ENCODE results near the gene CD2AP. TPM values are rescaled to one million over a fixed set of nuclear protein-coding genes. Genes with fewer than 3 reads are reported as not detected.

The CD2AP gene
- total RNA-seq, 2 donors from 2014 or later: 28.5 to 31.0 TPM

DNA sequence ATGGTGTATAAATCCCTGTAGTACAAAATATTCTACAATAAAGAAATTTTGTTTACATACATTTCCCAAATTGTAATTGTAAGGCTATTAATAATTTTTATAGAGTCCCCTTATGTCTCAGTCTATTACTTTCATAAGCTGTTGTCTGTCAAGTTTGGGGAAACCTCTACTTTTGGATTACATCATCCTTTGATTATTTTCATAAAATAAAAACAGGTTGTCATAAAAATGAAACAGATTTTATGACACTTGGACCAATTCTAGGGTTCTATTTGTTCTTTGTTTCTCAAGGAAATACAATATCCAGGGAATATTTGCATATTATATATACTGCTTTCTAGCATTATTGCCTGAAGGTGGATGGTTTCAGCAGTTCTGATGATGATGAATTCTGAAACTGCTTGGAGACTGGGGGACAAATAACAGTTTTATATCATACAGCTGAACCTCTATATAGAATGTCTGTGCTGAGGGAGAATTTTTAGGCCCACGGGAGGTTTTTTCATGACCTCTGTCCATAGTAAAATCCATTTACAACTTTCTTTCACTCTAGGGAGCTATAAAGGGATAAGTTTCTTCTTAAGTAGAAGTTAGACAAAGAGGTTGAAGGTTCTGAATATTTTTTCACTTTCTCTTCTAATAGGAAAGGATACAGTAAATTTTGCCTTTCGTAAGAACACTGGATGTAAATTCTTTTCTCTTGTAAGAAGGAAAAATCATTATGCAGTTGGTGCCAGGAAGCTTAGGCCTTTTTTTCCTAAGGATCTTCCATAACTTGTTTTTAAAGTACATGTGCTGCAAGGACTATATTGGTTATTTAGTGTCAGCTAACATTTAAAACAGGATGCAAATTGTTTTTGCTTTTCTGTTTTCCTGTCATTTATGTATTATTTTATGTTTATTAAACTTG is 58.0 kb downstream of the CD2AP start:
- H3K27me3 ChIP-seq: no peaks in the 10 kb centered on the region

DNA sequence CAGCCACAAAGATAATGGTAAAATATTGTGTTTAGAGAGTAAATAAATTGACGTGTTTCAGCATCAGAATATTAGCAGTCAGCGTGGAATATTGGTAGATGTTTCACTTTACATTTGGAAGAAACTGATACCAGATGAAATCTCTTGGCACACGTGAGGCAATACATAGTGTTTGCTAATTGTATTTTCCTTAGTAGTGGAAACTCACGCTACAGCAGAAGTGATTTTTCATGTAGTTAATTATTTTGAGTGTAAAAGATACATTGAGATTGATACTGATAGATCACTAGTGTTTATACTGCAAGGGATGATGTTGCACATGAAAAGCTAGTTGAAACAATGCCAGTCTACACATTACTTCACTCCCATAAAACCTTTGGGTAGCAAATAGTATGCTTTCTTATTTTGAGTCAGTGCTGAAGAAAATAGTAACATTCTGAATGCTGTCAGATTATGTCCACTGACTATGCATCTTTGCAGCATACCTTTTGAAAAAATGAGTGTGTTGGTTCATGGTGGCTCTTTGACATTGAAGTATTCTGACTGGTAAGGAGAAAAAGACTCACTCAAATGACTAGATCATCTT is 59.3 kb downstream of the CD2AP start:
- Histone ChIP-seq H3K36me3 (replicated peaks in 1 of 2; ENCODE audit: insufficient read depth in 1 of 2, low read depth in 2 of 2) (peaks cover 0 to 2% of the 10 kb centered on the region in 2 donors), H3K27me3 (no peaks in the 10 kb centered on the region), H3K9me3 (no peaks in the 10 kb centered on the region), H3K27ac (no peak overlapping the region), H3K4me3 (no peak overlapping the region), H3K4me1 (peaks cover 13% of the 10 kb centered on the region)
- TF ChIP-seq, protein P1, sequence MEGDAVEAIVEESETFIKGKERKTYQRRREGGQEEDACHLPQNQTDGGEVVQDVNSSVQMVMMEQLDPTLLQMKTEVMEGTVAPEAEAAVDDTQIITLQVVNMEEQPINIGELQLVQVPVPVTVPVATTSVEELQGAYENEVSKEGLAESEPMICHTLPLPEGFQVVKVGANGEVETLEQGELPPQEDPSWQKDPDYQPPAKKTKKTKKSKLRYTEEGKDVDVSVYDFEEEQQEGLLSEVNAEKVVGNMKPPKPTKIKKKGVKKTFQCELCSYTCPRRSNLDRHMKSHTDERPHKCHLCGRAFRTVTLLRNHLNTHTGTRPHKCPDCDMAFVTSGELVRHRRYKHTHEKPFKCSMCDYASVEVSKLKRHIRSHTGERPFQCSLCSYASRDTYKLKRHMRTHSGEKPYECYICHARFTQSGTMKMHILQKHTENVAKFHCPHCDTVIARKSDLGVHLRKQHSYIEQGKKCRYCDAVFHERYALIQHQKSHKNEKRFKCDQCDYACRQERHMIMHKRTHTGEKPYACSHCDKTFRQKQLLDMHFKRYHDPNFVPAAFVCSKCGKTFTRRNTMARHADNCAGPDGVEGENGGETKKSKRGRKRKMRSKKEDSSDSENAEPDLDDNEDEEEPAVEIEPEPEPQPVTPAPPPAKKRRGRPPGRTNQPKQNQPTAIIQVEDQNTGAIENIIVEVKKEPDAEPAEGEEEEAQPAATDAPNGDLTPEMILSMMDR (IDR thresholded peaks at IDR 0.05): no peak
- TF ChIP-seq POLR2A (IDR thresholded peaks at IDR 0.05): no peak
- WGBS, 2 donors: 47% methylated on average over 4 of the region's 4 CpGs
- DNase-seq (no peak), ATAC-seq (no peak)
- intact Hi-C loops (cut with DNase I): no loop called here

More for the DNA sequence above, 58.0 kb downstream of the CD2AP start:
- peaks cover 13% of the 10 kb centered on the region for H3K4me1 ChIP-seq
- H3K9me3 ChIP-seq: no peaks in the 10 kb centered on the region
- no peak for TF ChIP-seq POLR2A (IDR thresholded peaks at IDR 0.05)
- TF ChIP-seq, protein P1 (IDR thresholded peaks at IDR 0.05): no peak
- 77 to 83% methylated on average over 2 of the region's 2 CpGs for WGBS, 2 donors
- no peak overlapping the region for H3K4me3 ChIP-seq
- peaks cover 0 to 2% of the 10 kb centered on the region in 2 donors for H3K36me3 ChIP-seq (replicated peaks in 1 of 2; ENCODE audit: insufficient read depth in 1 of 2, low read depth in 2 of 2)
- intact Hi-C loops (cut with DNase I): no loop called here
- ATAC-seq (no peak), DNase-seq (no peak)
- no peak overlapping the region for H3K27ac ChIP-seq

DNA sequence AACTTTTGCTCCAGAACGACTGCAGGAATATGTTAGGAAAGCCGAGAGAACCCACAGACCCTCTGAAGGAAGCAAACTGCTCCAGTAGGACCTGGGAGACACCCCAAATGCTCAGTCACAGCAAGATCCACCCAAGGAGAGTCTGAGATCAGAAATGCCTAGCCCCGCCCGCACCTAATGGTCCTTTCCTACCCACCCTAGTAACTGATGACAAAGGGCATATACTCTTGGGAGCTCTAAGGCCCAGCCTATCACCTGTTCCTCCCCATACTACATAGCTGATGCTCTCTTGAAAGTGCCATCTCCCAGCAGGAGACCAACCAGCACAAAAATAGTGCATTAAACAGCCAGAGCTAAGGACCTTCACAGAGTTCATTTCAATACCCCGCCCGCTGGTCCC is 67.6 kb downstream of the CD2AP start:
- TF ChIP-seq, protein P1 (IDR thresholded peaks at IDR 0.05): no peak
- no peak for TF ChIP-seq POLR2A (IDR thresholded peaks at IDR 0.05)
- Histone ChIP-seq H3K27me3 (no peaks in the 10 kb centered on the region), H3K9me3 (no peaks in the 10 kb centered on the region), H3K4me3 (no peak overlapping the region), H3K36me3 (replicated peaks in 1 of 2; ENCODE audit: insufficient read depth in 1 of 2, low read depth in 2 of 2) (peaks cover 2 to 7% of the 10 kb centered on the region in 2 donors), H3K27ac (no peak overlapping the region), H3K4me1 (no peaks in the 10 kb centered on the region)
- 95 to 97% methylated on average over 6 of the region's 6 CpGs for WGBS, 2 donors
- ATAC-seq (no peak), DNase-seq (no peak)
- intact Hi-C loops (cut with DNase I): no loop called here

DNA sequence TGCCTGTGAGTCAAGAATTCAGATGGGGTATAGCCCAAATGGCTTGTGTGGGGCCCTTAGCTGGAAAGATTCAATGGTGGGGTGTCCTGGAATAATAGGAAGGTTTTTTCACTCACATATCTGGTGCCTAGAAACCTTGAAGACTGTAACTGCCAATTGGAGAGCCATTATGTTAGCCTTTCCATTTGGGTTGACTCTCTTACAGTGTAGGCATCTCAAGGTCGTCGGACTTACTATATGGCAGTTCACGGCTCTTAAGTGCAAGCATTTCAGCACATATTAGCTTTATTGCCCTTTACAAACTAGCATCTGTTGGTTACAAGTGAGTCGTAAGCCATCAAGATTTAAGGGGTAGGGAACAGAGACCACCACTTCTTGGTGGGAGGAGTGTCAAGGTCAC is 74.1 kb downstream of the CD2AP start:
- WGBS, 2 donors: 91 to 96% methylated on average over 4 of the region's 4 CpGs

More for the DNA sequence above, 74.1 kb downstream of the CD2AP start:
- H3K27me3 ChIP-seq: no peaks in the 10 kb centered on the region
- DNase-seq (no peak), ATAC-seq (no peak)
- no peaks in the 10 kb centered on the region for H3K36me3 ChIP-seq (replicated peaks in 1 of 2; ENCODE audit: insufficient read depth in 1 of 2, low read depth in 2 of 2)
- intact Hi-C loops (cut with DNase I): no loop called here
- H3K4me3 ChIP-seq: no peak overlapping the region
- H3K4me1 ChIP-seq: no peaks in the 10 kb centered on the region
- TF ChIP-seq POLR2A (IDR thresholded peaks at IDR 0.05): no peak
- TF ChIP-seq, protein P1 (IDR thresholded peaks at IDR 0.05): no peak
- H3K27ac ChIP-seq: no peak overlapping the region
- H3K9me3 ChIP-seq: no peaks in the 10 kb centered on the region

Measured in body of pancreas (tissue), 4 donors.